H1 (cell line): ENCODE data around the gene CHST8. TPM values are rescaled to one million over a fixed set of nuclear protein-coding genes. Genes with fewer than 3 reads are reported as not detected.

Experiments used
- CTCF ChIA-PET: fragments of 300-600 bp; sonication (Branson Sonifier 250); formaldehyde crosslinking; loops from one replicate; lab custom pipeline; 2021; ENCODE audit not compliant: partially characterized antibody; lab: Charles Lee
- POLR2A ChIA-PET: fragments of 300-600 bp; sonication (Branson Sonifier 250); formaldehyde crosslinking; loops from one replicate; lab custom pipeline; 2021; ENCODE audit warnings: inconsistent platforms; ENCODE audit not compliant: partially characterized antibody; lab: Charles Lee
- DNase-seq, 2 experiments: peaks; one replicate each; pipeline versions ENCODE4 v3.0.0 to v3.0.0-alpha.2; 2010 to 2022; ENCODE audit warnings: low spot score in 2 of 2, low read depth in 1 of 2, mixed read lengths in 1 of 2
- FAIRE-seq: peaks from 2 replicates; lab custom pipeline; 2011; peaks lifted over from hg19 to GRCh38; lab: Jason Lieb, UNC
- H2AFZ ChIP-seq: 2 replicates; pipeline ENCODE4 v1.8.1; 2012; ENCODE audit warnings: low read length, inconsistent platforms
- H2AK5ac ChIP-seq: 2 replicates; pipeline ENCODE4 v1.6.1; 2013; ENCODE audit warnings: low read depth, low read length
- H2BK120ac ChIP-seq: replicated peaks from 2 replicates; pipeline ENCODE3; 2013; ENCODE audit warnings: low read depth, low read length, inconsistent platforms
- H2BK12ac ChIP-seq: 2 replicates; pipeline ENCODE4 v1.6.1; 2013; ENCODE audit warnings: low read depth, low read length
- H2BK15ac ChIP-seq: 2 replicates; pipeline ENCODE4 v1.6.1; 2013; ENCODE audit warnings: low read length
- H2BK20ac ChIP-seq: 2 replicates; pipeline ENCODE4 v1.6.1; 2013; ENCODE audit warnings: low read length
- H2BK5ac ChIP-seq: 2 replicates; pipeline ENCODE4 v1.6.1; 2013; ENCODE audit warnings: low read depth, low read length
- H3K14ac ChIP-seq: 2 replicates; pipeline ENCODE4 v1.6.1; 2013; ENCODE audit warnings: inconsistent platforms; ENCODE audit not compliant: insufficient read length
- H3K18ac ChIP-seq: 2 replicates; pipeline ENCODE4 v1.6.1; 2013; ENCODE audit warnings: low read length; ENCODE audit errors: extremely low read depth
- H3K23ac ChIP-seq: 2 replicates; pipeline ENCODE4 v1.6.1; 2013; ENCODE audit warnings: inconsistent platforms; ENCODE audit not compliant: insufficient read length
- H3K23me2 ChIP-seq: 2 replicates; pipeline ENCODE4 v1.6.1; 2013; ENCODE audit warnings: low read depth, low read length
- H3K27ac ChIP-seq: 2 replicates; pipeline ENCODE4 v1.6.1; 2011; ENCODE audit warnings: low read depth, low read length, inconsistent platforms
- H3K27me3 ChIP-seq, 4 experiments: replicated peaks in 1 of 4; 1 replicate in 1 of 4; 2 replicates in 3 of 4; pipeline versions ENCODE4 v1.6.1 to v1.8.1; 2011 to 2013; ENCODE audit warnings: low read length in 3 of 4, mild to moderate bottlenecking in 3 of 4, inconsistent platforms in 2 of 4, mixed read lengths in 2 of 4, moderate library complexity in 1 of 4; ENCODE audit not compliant: control insufficient read depth in 3 of 4, insufficient read depth in 3 of 4; ENCODE audit errors: extremely low read depth in 1 of 4
- H3K36me3 ChIP-seq, 4 experiments: 2 replicates each; pipeline versions ENCODE4 v1.6.1 to v1.8.1; 2011 to 2013; ENCODE audit warnings: mild to moderate bottlenecking in 4 of 4, low read length in 3 of 4, moderate library complexity in 2 of 4, control low read depth in 1 of 4, inconsistent platforms in 1 of 4; ENCODE audit not compliant: insufficient read depth in 4 of 4, control insufficient read depth in 2 of 4
- H3K4ac ChIP-seq: replicated peaks from 2 replicates; pipeline ENCODE3; 2013; ENCODE audit warnings: low read length, low read depth, mixed read lengths, inconsistent platforms; ENCODE audit not compliant: insufficient read length
- H3K4me1 ChIP-seq, 4 experiments: replicated peaks in 1 of 4; 1 replicate in 1 of 4; 2 replicates in 3 of 4; pipeline versions ENCODE4 v1.6.1 to v1.8.1; 2011 to 2013; ENCODE audit warnings: low read length in 3 of 4, inconsistent platforms in 2 of 4, mixed read lengths in 1 of 4; ENCODE audit not compliant: insufficient read depth in 4 of 4, control insufficient read depth in 3 of 4
- H3K4me2 ChIP-seq, 2 experiments: 2 replicates each; pipeline versions ENCODE4 v1.6.1 to v1.8.1; 2011 to 2013; ENCODE audit warnings: low read depth in 2 of 2, low read length in 2 of 2, control low read depth in 1 of 2, inconsistent platforms in 1 of 2, mild to moderate bottlenecking in 1 of 2; ENCODE audit not compliant: insufficient read depth in 1 of 2
- H3K4me3 ChIP-seq, 4 experiments: fragments of 200-600, 300-600 bp in 1 of 4; sonication (generic), shearing (Covaris generic), sonication (Bioruptor Twin) in 1 of 4; 2 replicates each; pipeline versions ENCODE4 v1.5.1 to v1.8.1; 2011 to 2016; ENCODE audit warnings: low read length in 4 of 4, low read depth in 3 of 4, control low read depth in 2 of 4, inconsistent platforms in 2 of 4, mild to moderate bottlenecking in 2 of 4, mixed read lengths in 1 of 4, moderate library complexity in 1 of 4; ENCODE audit not compliant: insufficient read depth in 2 of 4; ENCODE audit errors: extremely low read depth in 1 of 4
- H3K56ac ChIP-seq: replicated peaks from 2 replicates; pipeline ENCODE3; 2013; ENCODE audit warnings: low read depth, mild to moderate bottlenecking, mixed read lengths, low read length, inconsistent platforms; ENCODE audit not compliant: insufficient read length
- H3K79me1 ChIP-seq: 2 replicates; pipeline ENCODE4 v1.6.1; 2013; ENCODE audit warnings: low read depth, low read length, control low read depth
- H3K79me2 ChIP-seq, 2 experiments: 2 replicates each; pipeline versions ENCODE4 v1.6.1 to v1.8.1; 2012 to 2013; ENCODE audit warnings: low read length in 2 of 2, mild to moderate bottlenecking in 2 of 2, inconsistent platforms in 1 of 2; ENCODE audit not compliant: insufficient read depth in 2 of 2, control insufficient read depth in 1 of 2
- H3K9ac ChIP-seq, 4 experiments: replicated peaks in 1 of 4; 1 replicate in 1 of 4; 2 replicates in 3 of 4; pipeline versions ENCODE4 v1.6.1 to v1.8.1; 2011 to 2013; ENCODE audit warnings: low read depth in 3 of 4, low read length in 3 of 4, control low read depth in 2 of 4, mild to moderate bottlenecking in 2 of 4, moderate library complexity in 2 of 4, inconsistent platforms in 1 of 4; ENCODE audit errors: extremely low read depth in 1 of 4
- H3K9me3 ChIP-seq, 2 experiments: 2 replicates each; pipeline versions ENCODE4 v1.6.1 to v1.8.1; 2012 to 2013; ENCODE audit warnings: mild to moderate bottlenecking in 2 of 2, moderate library complexity in 2 of 2, control low read depth in 1 of 2, inconsistent platforms in 1 of 2, low read depth in 1 of 2, low read length in 1 of 2, mixed read lengths in 1 of 2; ENCODE audit not compliant: insufficient read depth in 2 of 2
- H4K20me1 ChIP-seq, 2 experiments: replicated peaks in 1 of 2; 2 replicates each; pipeline versions ENCODE3 to v1.8.1; 2011 to 2013; ENCODE audit warnings: inconsistent platforms in 2 of 2, low read length in 2 of 2, mild to moderate bottlenecking in 1 of 2; ENCODE audit not compliant: insufficient read depth in 2 of 2, control insufficient read depth in 1 of 2
- H4K5ac ChIP-seq: 2 replicates; pipeline ENCODE4 v1.6.1; 2013; ENCODE audit warnings: low read length, low read depth, mixed read lengths, inconsistent platforms; ENCODE audit not compliant: insufficient read length
- H4K8ac ChIP-seq: 2 replicates; pipeline ENCODE4 v1.8.0; 2013; ENCODE audit warnings: mild to moderate bottlenecking, moderate library complexity, low read length, inconsistent platforms; ENCODE audit not compliant: insufficient read depth; ENCODE audit errors: extremely low read depth
- H4K91ac ChIP-seq: replicated peaks from 2 replicates; pipeline ENCODE3; 2013; ENCODE audit warnings: low read length, mixed read lengths, inconsistent platforms; ENCODE audit not compliant: insufficient read length
- CHD2 ChIP-seq: IDR thresholded peaks from 2 replicates; pipeline ENCODE4 v1.6.1; 2012; ENCODE audit warnings: low read length, improper control_type of control experiment
- EGR1 ChIP-seq: IDR thresholded peaks from 2 replicates; pipeline ENCODE4 v1.6.1; 2011; ENCODE audit warnings: low read depth, low read length, borderline replicate concordance
- FOSL1 ChIP-seq: IDR thresholded peaks from 2 replicates; pipeline ENCODE4 v1.6.1; 2011; ENCODE audit warnings: mild to moderate bottlenecking, low read depth, low read length, moderate library complexity; ENCODE audit not compliant: insufficient read depth
- JUND ChIP-seq: IDR thresholded peaks from 2 replicates; pipeline ENCODE4 v1.6.1; 2011; ENCODE audit warnings: mild to moderate bottlenecking, improper control_type of control experiment, low read length
- KDM5A ChIP-seq: fragments of 200-600 bp; IDR thresholded peaks from 2 replicates; pipeline ENCODE4 v1.7.1; 2012; ENCODE audit warnings: mild to moderate bottlenecking, low read length, inconsistent platforms, mixed read lengths
- MAFK ChIP-seq: IDR thresholded peaks from 2 replicates; pipeline ENCODE4 v1.6.1; 2012; ENCODE audit warnings: low read depth, mild to moderate bottlenecking, improper control_type of control experiment, low read length
- MAX ChIP-seq: IDR thresholded peaks from 2 replicates; pipeline ENCODE4 v1.6.1; 2012; ENCODE audit warnings: inconsistent platforms
- POLR2A ChIP-seq, 2 experiments: IDR thresholded peaks; 1 replicate in 1 of 2; 2 replicates in 1 of 2; pipeline ENCODE4 v1.6.1; 2011; ENCODE audit warnings: low read depth in 2 of 2, low read length in 2 of 2, mild to moderate bottlenecking in 2 of 2; ENCODE audit errors: control extremely low read depth in 1 of 2
- POLR2AphosphoS5 ChIP-seq: IDR thresholded peaks from 2 replicates; pipeline ENCODE4 v1.6.1; 2011; ENCODE audit warnings: low read depth, low read length
- RNF2 ChIP-seq: fragments of 200-900, 300-1000 bp; sonication (generic); IDR thresholded peaks from 2 replicates; pipeline ENCODE4 v1.7.1; 2016; ENCODE audit warnings: borderline replicate concordance, low read depth, mild to moderate bottlenecking, antibody characterized with exemption, low read length; ENCODE audit not compliant: poor library complexity, severe bottlenecking; ENCODE audit errors: missing control alignments
- SAP30 ChIP-seq: fragments of 300-600 bp; sonication (generic); IDR thresholded peaks from 2 replicates; pipeline ENCODE4 v1.7.1; 2012; ENCODE audit warnings: low read length, moderate library complexity, mild to moderate bottlenecking, inconsistent platforms; ENCODE audit not compliant: insufficient read depth, insufficient replicate concordance
- SIRT6 ChIP-seq: IDR thresholded peaks from one replicate; pipeline ENCODE4 v1.7.1; 2012; ENCODE audit warnings: low read length, inconsistent platforms
- SIX5 ChIP-seq: IDR thresholded peaks from 2 replicates; pipeline ENCODE4 v1.6.1; 2011; ENCODE audit warnings: mild to moderate bottlenecking, low read depth, low read length
- WGBS, 2 experiments: shearing (Covaris generic) in 1 of 2; methylation state at CpG; one replicate each; pipeline versions ENCODE4 v1.1.6 to v1.1.7; 2013 to 2015; ENCODE audit warnings: low lambda C conversion rate in 2 of 2, mixed read lengths in 2 of 2, inconsistent platforms in 1 of 2, low coverage in 1 of 2, missing lambda C conversion rate in 1 of 2; ENCODE audit not compliant: insufficient replicate concordance in 2 of 2, insufficient coverage in 1 of 2, insufficient read length in 1 of 2; ENCODE audit errors: extremely low coverage in 1 of 2, missing lambda C conversion rate in 1 of 2; 5-methylcytosine and 5-hydroxymethylcytosine counted together
- polyA plus RNA-seq, 7 experiments: library from polyadenylated mRNA; depleted of rRNA in 3 of 7; stranded (reverse) in 5 of 7; unstranded in 2 of 7; fragments of >200 nt in 5 of 7; fragments of 200-250 nt in 2 of 7; gene quantifications; 1 replicate in 5 of 7; 2 replicates in 1 of 7; 4 replicates in 1 of 7; pipeline versions ENCODE4 v1.2.1 to v1.2.3, GENCODE V29; 2011 to 2013; ENCODE audit warnings: missing spikeins in 2 of 7, mixed read lengths in 2 of 7
- total RNA-seq: library from RNA; stranded (reverse); fragmentation: NEBNext Ultra II Directional; extraction: Animal tissue kit (Norgen Biotek cat#: 25700); gene quantifications from 2 replicates; pipeline ENCODE4 v1.2.1, GENCODE V29; 2021

The CHST8 gene
- total and polyA plus RNA-seq, 2 of the 8 experiments (the other 6 are each of a cell fraction or from before 2014, with no cell fraction given), result 10.8 to 28.2 TPM

- no peak overlapping the region for H3K4me2 ChIP-seq
- no peaks in the 10 kb centered on the region for H3K9me3 ChIP-seq
- no peak overlapping the region for H3K18ac ChIP-seq
- CTCF ChIA-PET, result interaction anchor here (0.6 to 2.1 kb wide), 11 partner anchors 11 to 616 kb away, joined by 3 to 8 read pairs (median 4); no protein-coding TSS in a partner anchor
- no peak overlapping the region for H3K4me3 ChIP-seq
- H3K56ac ChIP-seq, result no peak overlapping the region
- peak overlapping the region; percentile 70; the same call in 1 of the 2 replicates for H2AK5ac ChIP-seq
- peak overlapping the region; percentile 84 for H4K91ac ChIP-seq
- WGBS, 2 experiments, result 83% methylated on average over 13 of the region's 13 CpGs; no CpG with 5 or more reads in 1 of the 2 experiments
- H3K4me1 ChIP-seq, result peaks cover 0 to 3% (median 0%) of the 10 kb centered on the region in 4 experiments; a peak in 1 of 7 replicates
- TF ChIP-seq SAP30 (no peak), POLR2AphosphoS5 (no peak), SIX5 (no peak), POLR2A (IDR thresholded peaks at IDR 0.05; ENCODE audit: control extremely low read depth in 1 of 2, low read depth in 2 of 2, low read length in 2 of 2) (no peak), EGR1 (no peak), RNF2 (no peak), KDM5A (no peak), MAX (no peak), CHD2 (no peak), JUND (no peak), FOSL1 (no peak), MAFK (no peak), SIRT6 (no peak)
- H2BK12ac ChIP-seq, result no peak overlapping the region
- H3K79me2 ChIP-seq, result no peaks in the 10 kb centered on the region
- no peaks in the 10 kb centered on the region for H3K27me3 ChIP-seq
- peaks cover 13% of the 10 kb centered on the region; the same call in 1 of the 2 replicates for H3K23me2 ChIP-seq
- H3K79me1 ChIP-seq, result peaks cover 5% of the 10 kb centered on the region
- no peak overlapping the region for H3K9ac ChIP-seq
- no peaks in the 10 kb centered on the region for H3K36me3 ChIP-seq
- H3K23ac ChIP-seq, result no peak overlapping the region
- no peak overlapping the region for H4K5ac ChIP-seq
- no peak overlapping the region for H4K8ac ChIP-seq
- no peak overlapping the region for H2AFZ ChIP-seq
- no peak overlapping the region for H3K14ac ChIP-seq
- peak overlapping the region; percentile 87; the same call in 1 of the 2 replicates for H2BK5ac ChIP-seq
- no peak overlapping the region for H2BK15ac ChIP-seq
- no peak for FAIRE-seq
- no peak overlapping the region for H2BK120ac ChIP-seq
- POLR2A ChIA-PET, result interaction anchor here (0.6 to 1.2 kb wide), 3 partner anchors 12 to 347 kb away, joined by 3 read pairs; no protein-coding TSS in a partner anchor
- no peak for DNase-seq
- H2BK20ac ChIP-seq, result no peak overlapping the region
- peaks cover 0 to 18% of the 10 kb centered on the region in 2 experiments for H4K20me1 ChIP-seq
- no peak overlapping the region for H3K4ac ChIP-seq
- no peak overlapping the region for H3K27ac ChIP-seq
These were observed 97.8 kb downstream of the CHST8 start for GRCh38 chr19:33719366-33720154.
